ENCODE data around the gene VILL.
"Not testable (repeated sequence)": the region's sequence is repeated elsewhere in the genome, so short reads cannot be mapped to it uniquely, and the experiment has no call there.

The VILL gene

DNA sequence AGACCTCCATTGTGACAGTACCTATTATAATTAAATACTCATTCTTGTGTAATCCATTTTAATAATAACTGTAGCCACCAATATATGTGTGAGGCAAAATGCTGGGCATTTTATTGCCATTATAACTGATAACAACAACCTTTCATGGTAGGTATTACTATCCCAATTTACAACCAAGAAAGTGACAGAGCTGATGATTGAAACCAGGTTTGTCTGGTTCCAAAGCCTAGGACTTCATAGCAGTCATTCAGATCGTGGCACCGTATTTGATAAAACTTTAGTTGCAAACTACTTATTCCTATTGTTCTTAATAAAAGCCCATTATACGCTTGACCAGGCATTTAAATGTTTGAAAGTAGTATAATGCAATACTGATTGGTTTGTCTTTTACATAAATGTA is 26.4 kb upstream of the VILL start:
- DNase-seq: no peak

DNA sequence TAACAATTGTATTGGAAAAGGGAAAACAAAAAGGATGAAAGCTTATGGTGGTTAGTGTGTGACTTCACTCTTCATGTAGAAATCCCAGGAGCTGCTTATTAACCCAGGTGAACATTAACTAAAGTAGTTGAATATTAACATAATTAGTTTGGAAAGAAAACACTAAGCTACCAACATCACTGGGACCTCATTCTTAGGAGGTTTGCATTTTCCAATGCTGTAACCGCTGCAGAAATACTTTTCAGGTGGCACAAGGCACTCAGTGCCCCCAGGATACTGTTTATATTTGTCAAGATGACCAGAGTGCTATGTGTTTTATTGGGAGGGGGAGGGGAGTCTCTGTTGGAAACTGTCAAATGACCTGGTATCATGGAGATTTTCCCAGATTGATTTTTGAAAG is 25.9 kb upstream of the VILL start:
- no peak for DNase-seq

DNA sequence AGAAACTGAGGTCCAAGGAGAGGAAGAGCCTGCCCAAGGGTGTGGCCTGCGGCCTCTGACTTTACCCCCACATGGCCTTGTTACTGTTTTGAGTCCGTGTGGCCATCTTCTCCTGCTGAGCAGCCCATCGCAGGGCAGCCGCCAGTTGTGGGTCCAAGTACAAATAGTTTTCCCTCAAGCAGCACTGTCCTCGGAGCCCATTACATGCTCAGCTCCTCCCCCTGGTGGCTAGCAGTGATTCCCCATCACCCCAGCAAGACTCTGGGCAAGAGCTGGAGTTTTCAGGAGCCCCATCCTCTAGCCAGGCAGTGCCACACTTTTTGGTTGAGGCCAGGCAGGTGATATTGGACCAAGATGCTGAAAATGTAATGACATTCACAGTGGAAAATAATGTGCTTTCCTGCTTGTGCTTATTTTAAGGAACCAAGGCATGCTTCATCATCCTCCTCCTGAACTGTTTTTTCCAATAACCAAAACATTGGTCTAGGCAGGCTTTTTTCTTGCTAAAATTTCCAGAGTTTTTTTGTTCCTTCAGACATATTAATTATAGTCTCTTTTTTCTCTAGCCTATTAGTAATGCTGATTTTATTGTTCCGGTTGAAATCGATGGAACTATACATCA is 23.2 kb upstream of the VILL start:
- DNase-seq: peak; percentile 71

DNA sequence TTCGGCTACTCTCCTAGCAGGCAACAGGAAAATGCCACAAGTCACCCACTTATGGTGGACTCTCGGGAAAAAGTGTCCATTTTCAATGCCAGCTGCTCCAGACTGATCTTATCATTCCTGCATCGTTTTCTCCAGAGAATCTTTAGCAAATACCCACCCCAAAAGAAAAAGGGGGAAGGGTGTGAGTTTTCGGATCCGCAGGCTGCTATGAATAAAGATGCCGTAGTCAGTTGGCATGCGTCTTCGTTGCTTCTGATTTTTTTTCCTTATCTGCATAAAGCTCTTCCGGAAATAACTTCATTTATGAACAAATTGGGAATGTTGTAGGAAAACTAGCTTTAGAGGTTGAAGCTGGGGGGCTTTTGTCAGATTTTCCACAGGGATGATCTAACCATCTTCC is 22.4 kb upstream of the VILL start:
- DNase-seq: no peak

DNA sequence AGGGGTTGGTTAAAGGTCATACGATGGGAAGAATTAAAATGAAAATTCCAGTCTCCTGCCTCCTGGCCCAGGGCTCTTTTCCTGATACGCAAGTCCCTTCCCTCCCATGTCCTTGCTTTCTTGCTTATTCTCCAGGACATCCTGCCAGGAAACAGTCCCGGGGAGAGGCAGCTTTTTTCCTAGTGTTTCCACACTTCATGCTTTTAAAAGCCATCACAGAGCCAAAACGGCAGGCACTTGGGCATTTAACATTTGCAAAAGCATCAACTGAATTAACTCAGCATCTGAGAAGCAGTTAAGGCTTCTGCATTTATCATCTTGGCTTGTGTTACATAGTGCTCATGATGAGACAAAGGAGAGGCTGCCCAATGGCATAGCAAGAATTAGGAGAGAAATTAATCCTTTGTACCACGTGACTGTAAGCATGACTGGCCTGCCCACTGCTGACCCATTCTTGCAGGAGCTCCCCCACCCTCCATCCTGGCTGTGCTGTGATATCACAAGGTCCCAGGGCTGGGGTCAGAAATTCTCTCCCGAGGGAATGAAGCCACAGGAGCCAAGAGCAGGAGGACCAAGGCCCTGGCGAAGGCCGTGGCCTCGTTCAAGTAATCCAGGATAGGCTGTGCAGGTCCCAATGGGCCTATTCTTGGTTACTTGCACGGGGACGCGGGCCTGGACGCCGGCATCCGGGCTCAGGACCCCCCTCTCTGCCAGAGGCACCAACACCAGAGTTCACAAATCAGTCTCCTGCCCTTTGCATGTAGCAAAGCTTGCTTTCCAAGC is 21.6 kb upstream of the VILL start:
- no peak for DNase-seq

DNA sequence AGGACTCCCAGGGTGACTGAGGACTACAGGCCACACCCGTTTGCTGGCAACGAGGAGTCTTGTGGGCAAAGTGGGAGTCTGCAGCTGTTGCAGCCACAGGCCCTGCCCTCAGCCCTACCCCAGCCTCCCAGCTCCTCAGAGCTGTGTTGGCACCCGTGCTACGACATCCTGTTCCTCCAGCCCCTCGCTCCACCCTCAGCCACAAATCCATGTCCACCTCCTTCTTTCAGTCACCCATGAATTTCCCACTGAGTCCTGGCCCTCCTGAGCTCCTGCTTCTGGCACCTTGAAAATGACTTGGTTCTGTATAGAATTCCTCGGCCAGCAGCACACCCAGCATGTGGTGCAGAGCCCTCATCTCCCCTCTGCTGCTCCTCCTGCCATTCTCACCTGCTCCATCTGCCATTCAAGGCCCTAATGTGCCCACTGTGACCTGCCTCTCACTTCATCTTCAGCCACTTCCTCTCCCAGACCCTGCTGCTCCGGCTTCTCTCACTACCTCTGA is 20.9 kb upstream of the VILL start:
- no peak for DNase-seq

DNA sequence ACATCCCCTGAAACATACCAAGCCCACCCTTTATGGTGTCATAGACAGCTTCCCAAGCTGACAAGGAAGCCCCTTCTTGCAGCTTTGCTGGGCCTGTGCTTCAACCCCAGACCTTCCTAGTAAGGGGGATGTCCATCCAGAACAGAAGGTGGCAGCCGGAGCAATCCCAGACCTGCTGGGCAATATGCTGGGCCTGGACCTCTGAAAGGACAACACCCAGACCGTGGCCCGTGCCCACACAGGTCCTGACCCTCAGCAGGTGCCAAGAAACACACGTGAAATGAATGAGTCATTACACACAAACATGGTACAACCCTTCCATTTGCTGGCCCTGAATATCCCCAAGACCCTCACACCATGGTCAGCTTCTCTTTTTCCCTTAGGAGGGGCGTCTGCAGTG is 19.8 kb upstream of the VILL start:
- DNase-seq: no peak

DNA sequence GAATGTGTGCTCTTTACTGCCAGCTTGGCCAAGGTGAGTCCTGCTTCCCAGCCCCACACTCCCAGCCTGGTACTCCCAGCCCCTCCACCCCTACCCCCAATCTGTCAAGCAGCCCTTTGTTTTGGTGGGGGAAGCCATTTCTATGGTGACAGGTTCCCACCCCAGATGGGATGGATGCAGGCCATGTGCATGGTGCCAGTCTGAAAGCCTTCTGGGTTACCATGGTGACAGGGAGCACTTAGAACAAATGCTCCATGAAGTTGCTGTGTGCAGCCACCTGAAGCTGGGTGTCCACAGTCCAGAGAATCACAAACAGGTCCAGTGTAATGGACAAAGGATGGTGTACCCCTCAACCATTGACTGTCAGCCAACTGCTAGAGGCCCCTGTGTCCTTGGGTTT is 19.1 kb upstream of the VILL start:
- DNase-seq: no peak

DNA sequence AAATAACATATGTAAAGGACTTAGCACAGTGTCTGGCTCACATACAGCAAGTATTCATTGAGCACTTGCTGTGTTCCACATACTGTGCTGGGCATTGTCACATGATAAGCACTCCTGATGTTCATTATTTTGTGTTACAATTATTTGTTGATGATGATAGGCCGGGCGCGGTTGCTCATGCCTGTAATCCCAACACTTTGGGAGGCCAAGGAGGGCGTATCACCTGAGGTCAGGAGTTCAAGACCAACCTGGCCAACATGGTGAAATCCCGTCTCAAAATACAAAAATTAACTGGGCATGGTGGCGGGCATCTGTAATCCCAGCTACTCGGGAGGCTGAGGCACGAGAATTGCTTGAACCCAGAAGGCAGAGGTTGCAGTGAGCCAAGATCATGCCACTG is 18.5 kb upstream of the VILL start:
- not testable (repeated sequence) for DNase-seq

DNA sequence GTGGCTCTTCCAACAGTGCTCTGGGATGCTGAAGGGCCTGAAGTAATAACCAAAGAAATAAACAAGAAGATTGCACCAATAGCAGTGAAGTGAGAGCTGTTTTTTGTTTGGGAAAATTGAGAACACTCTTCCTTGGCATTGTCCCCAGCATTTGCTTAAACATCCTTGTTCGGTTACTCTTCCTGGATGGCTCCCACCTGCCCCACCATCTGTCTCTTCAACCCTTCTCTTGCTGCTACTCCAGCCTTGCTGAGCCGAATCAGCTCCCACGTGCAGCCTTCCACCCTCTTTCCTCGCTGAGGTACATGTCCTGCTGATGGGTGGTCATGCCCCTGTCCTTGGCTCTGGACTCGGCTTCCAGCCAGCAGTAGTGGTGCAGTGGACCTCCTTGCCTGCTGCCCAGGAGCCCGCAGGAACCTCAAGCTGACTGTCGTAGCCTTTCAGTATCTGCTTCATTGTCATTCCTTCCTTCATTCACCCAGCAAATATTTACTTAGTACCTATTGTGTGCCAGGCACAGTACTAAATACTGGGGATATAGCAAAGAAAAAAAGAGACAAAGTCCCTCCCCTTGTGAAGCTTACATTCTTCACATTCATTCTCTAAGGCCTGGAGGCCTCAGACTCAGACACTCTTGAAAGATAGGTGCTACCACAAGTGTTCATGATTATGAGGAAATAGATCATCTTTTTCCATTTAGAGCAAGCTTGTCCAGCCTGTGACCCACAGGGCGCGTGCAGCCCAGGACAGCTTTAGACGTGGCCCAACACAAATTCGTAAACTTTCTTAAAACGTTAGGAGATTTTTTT is 17.1 kb upstream of the VILL start:
- DNase-seq: no peak

DNA sequence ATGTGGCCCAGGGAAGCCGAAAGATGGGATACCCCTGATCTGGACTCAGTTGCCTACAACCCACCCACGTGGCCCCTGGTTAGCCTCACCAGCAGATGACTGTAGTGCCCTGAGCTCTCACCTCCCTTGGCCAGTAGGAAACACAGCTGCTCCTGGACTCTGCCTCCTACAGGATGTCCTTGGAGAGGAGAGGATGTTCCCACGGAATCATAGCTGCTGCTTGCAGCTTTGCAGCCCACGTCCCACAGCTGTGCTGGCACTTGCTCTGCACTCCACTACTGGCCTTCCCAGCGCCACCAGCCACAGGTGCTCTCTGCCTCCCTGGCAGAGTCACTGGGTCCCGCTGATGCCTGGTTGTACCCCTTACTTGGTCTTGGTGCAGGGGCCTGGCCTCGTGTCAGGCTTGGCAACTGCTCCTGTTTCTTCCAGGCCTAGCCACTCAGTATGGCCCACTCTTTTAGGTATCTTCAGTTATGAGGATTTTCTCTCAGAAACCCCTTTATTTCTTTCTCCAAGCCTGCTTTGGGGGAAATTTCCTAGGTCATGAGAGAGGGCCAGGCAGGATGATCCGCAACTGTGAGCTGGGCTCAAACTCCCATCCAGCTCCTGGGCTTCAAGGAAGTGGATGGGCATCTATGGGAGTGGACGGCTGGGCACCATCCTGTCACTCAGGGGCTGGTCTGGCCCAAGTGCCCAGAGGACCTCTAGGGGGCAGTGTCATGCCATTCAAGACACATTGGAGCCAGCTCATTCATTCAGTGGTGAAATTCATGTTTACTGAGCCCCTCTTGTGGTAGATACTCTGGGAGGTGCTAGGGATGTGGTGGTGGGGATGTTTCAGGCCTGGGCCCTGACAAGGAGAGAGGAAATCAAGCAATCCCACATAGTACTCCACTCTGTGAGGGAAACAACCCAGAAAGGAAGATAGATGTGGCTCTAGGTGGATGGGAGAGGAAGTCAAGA is 16.2 kb upstream of the VILL start:
- peak; percentile 82 for DNase-seq

DNA sequence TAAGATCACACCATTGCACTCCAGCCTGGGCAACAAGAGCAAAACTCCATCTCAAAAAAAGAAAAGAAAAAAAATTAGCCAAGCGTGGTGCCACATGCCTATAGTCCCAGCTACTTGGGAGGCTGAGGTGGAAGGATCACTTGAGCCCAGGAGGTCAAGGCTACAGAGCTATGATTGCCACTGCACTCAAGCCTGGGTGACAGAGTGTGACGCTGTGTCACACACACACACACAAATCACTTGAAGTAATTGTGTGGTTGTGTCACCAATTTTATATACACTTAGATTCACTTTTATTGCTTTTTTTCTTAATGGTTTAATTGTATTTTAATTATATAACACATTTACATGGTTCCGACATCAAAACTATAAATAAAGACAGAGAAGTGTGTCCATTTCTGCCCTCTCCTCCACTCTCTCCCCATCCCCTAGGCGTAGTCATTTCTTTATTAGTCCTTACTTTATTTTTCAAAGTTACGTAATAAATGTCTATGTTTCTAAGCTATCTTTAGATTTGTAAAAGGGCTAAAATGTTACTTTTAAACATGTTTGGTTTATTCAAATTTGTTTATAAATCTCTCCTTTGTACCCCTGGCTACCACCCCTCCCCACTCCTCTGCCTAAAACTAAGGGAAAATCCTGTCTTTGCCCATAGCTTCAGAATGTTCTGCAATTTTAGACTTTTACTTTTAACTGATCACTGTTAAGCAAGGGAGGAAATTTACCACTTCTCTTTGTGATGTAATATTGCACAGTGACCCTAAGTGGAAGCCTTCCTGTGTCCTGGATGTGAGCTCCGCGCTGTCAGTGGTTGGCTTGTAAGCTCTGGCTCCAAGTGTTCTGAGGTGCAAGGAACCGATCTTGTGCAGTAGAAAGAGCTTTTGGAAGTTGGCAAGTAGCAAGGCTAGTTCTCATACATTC is 10.8 kb upstream of the VILL start:
- no peak for DNase-seq

DNA sequence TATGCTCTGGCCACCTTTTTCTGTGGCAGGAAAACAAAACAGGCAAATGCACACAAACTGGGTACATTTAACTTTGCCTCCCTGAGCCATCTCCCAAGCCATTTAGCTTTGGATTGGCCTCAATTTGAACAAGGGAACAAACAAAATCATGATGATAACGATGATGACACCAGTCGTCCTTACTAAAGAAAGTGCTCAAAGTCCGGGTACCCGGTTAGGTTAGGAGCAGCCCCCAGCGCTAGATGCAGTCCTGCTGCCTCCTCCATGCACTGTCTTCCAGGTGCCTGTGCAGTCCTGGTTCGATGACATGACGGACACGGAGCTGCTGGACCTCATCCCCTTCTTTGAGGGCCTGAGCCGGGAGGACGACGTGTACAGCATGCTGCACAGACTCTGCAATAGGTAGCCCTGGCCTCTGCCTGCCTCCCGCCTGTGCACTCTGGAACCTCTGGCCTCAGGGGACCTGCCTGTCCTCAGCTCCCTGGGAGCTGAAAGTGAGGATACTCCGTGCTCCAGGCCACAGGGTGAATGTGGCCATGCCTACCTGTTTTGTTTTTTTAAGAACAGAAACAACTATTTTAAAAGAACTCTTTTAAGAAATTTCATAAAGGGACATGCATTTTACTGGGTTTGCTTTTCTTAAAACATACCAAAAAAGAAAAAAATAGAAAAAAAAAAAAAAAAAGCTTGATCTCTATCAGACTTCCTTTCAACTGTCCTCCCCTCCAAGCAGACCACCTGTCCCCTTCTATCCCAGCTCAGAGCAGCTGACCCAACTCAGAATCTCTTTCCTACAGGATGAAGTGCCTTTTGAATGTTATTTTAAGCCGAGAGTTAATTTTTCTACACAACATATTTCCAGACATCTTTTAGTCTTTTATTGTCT is 9.9 kb upstream of the VILL start:
- no peak for DNase-seq

DNA sequence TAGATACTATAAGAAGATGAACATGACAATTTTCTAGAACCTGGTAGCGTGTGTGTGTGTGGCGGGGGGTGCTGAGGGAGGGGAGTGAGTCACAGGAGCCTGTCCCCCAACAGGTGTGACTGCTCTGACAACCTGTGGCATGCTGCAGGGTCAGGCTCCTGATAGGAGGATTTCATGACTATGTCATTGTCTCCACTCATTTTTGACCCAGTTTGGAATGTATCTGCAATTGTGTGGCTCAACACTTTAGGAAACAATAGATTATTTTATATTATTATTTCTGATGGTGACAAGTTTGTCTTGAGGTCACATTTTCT is 9.3 kb upstream of the VILL start:
- no peak for DNase-seq

DNA sequence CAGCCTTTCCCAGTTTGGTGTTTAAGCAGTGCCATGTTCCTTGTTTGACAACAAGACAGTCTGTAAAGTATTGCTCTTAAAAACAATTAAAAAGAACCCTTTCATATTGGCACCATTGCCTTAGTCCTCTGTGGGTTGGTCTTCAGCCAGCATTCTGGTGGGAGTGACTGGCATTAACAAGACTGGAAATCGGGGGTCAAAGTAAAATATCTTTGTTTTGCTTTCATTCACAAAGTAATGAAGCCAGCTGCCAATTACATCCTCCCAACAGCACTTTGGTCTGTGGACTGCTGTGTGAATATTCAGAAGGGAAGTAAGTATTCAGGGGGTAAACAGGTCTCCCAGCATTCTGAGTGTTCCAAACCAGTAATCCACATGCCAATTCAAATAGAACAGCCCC is 8.3 kb upstream of the VILL start:
- DNase-seq: no peak

DNA sequence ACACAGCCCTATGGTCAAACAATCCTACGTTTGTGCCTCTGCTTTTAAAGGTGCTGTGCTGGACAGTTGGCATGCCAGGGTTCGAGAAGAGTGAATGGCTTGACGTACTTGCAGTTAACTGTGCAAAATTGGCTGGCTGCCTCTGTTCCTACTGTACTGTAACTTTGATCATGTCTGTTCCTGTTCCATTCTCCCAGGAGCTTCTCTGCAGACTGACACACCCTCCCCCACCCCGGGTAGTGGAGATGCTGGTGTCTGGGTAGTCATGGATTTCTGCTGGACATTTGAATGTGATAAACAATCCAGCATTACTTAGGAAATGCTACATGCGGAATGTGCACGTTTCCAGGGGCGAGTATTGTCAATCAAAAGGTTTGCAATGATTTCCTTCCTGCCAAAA is 6.5 kb upstream of the VILL start:
- DNase-seq: no peak

DNA sequence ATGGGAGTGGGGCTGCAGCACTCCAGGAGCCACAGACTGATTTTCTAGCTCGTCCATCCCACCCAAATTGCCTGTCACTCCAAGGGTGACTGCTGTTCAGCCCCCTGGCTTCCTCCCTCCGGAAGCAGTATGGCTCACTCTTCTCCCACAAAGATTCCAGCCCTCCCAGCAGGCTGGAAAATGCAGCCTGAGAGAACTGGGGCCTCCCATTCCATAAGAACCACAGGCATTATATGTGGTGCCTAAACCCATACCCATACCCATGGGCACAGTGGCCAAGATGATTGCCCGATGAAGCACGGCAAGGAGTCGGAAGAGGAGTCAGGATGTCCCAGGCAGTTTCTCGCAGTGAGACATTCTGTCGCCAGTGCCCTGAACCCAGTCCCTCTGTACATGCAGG is 6.0 kb upstream of the VILL start:
- DNase-seq: no peak

DNA sequence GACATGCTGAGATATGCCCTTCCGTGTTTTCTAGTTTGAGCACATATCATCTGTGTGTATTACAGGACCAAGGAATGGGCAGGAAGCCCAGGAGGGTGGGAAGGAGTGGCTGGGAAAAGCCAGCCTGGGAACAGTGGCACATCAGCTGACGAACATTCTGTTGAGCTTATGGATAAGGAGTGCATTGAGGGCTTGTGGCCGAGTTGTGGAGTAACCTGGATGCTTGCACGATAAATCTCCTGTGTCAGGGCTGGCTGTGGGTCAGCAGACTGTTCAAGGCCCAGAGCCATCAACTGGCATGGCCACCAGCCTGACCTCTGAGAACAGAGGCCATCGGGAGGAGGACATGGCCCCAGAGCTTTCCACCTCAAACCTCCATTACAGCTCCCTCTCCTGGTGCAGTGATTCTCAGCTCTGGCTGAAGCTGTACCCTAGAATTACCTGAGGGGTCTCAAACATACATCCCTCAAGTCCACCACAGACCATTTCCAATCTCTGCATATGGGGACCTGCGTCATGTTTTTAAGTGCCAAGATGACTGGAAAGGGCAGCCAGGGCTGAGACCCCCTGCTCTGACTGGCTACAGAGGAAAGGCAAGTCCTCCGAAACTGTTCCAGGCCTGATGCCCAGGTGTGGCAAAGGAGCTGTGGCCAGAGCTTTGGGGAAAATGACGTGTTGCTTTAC is 4.8 kb upstream of the VILL start:
- DNase-seq: no peak

DNA sequence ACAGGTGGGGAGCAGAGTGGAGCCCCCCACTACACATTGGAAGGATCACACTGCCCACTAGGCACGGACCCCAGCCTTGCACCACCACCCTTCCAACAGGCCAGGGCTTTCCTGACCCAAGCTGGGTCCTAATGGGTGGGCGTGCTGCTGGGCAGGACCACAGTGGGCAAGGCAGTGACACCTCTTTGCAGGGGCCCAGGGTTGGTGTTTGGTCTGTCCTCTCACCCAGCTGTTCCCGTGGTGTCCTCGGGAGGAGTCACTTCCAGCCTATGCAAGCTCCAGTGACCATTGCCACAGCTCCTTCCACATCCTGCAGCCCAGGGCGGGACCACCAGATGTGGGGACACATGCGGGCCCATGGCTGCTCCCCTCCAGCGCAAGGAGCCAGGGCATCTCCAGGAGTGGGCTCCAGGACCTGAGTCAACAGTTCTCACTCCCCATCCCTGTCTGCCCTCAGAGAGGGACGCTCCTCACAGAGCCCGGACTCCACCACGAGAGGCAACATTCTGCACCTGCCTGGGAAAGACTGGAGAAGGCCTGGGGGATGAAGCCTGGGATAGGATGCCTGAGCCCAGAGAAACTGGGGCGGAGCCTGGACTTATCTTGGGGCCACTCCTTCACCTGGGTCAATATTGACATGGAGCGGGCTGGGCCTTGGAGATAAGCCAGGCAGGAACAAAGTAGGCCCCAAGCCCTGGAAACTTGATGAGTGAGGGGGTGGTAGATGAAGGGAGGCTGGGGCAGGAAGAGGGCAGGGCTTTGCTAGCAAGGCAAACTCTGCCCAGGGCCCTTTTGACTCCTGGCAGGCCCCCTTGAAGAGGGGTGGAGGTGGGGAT is 3.9 kb upstream of the VILL start:
- no peak for DNase-seq

Measured in CD4-positive, alpha-beta T cell treated with Interleukin-6 for 4 hours (primary cell).